Gastroesophageal sphincter (tissue), 3 donors: ENCODE data around the gene ZDHHC17.

Experiments
- POLR2A ChIP-seq, 2 donors: fragments of 450-650 bp; IDR thresholded peaks; one replicate each; pipeline ENCODE4 v1.6.1; 2017; ENCODE audit warnings: antibody characterized with exemption in 2 of 2, mild to moderate bottlenecking in 2 of 2, moderate library complexity in 1 of 2
- TF ChIP-seq, protein P1 (sequence below), 4 experiments: fragments of 200-600 bp in 2 of 4; fragments of 450-650 bp in 2 of 4; sonication (generic) in 1 of 4; IDR thresholded peaks; one replicate each; pipeline ENCODE4 v1.5.1; 2017 to 2019; ENCODE audit warnings: antibody characterized with exemption in 4 of 4, mild to moderate bottlenecking in 2 of 4, moderate library complexity in 2 of 4

DNA sequence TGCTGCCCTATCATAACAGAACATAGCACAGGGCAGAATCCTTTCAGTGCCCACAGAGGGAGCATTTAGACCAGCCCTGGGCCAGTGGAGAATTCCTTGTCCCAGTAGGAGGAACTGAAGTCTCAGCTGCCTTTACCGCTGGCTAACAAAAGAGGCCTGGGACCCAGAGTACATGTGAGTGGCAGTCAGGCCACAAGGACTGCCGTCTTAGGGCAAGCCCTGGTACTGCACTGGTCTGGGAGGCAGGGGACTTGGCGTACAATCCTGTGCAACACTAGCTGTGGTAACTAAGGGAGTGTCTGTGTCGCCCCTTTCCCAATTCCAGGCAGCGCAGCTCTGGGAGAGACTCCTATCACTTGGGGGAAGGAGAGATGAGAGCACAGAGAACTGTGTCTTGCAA, 131.9 kb downstream of the ZDHHC17 start:
- TF ChIP-seq, protein P1, sequence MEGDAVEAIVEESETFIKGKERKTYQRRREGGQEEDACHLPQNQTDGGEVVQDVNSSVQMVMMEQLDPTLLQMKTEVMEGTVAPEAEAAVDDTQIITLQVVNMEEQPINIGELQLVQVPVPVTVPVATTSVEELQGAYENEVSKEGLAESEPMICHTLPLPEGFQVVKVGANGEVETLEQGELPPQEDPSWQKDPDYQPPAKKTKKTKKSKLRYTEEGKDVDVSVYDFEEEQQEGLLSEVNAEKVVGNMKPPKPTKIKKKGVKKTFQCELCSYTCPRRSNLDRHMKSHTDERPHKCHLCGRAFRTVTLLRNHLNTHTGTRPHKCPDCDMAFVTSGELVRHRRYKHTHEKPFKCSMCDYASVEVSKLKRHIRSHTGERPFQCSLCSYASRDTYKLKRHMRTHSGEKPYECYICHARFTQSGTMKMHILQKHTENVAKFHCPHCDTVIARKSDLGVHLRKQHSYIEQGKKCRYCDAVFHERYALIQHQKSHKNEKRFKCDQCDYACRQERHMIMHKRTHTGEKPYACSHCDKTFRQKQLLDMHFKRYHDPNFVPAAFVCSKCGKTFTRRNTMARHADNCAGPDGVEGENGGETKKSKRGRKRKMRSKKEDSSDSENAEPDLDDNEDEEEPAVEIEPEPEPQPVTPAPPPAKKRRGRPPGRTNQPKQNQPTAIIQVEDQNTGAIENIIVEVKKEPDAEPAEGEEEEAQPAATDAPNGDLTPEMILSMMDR (IDR thresholded peaks at IDR 0.05) = no peak
- TF ChIP-seq POLR2A (IDR thresholded peaks at IDR 0.05) = no peak
